ENCODE measurements around the gene CD8B.
"Not testable (repeated sequence)": the region's sequence is repeated elsewhere in the genome, so short reads cannot be mapped to it uniquely, and the experiment has no call there.

CD8B gene

GRCh38 chr2:86861628-86862379 is at the start of gene CD8B:
Gene CD8B, minus strand, starts transcription at chr2:86861886. Its CDS starts 21 bp downstream, at chr2:86861865.
- DNase-seq (ENCODE audit: low spot score), result peak; percentile 52

DNA sequence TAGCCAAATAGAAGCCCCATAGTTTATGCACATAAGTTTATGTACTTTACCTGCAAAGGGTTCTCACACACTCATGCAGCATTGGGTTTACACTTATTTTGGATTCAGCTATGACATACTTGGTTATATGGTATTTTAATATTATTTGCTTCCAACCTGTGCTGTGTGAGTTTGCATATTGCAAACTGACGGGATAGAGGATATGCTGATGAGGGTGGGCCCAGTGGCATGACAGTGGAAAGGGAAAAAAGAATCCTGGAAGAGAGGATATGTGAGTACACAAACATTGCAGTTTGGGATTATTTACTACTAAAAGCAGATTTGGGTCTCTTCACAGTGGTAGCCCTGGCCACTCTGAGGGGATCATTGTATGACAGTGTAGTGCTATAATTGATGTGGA is 44.2 kb upstream of the CD8B start:
- DNase-seq (ENCODE audit: low spot score), result not testable (repeated sequence)

DNA sequence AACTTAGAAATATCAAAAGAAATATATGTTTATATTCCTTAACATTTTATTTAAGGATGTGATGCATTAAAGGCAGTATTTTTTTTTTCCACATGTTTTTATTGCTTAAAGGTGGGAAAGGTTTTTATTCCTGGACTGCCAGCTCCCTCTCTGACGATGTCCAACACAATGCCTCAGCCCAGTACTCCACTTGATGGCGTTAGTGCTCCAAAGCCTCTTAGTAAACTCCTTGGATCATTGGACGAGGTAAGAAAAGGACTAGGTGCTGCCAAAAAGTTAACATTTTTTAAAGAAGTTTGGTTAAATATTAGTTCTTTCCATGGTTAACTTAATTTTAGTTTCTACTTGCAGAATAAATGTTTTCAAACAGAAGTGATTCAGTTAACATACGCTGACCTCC is 39.0 kb upstream of the CD8B start:
- DNase-seq (ENCODE audit: low spot score), result not testable (repeated sequence)

DNA sequence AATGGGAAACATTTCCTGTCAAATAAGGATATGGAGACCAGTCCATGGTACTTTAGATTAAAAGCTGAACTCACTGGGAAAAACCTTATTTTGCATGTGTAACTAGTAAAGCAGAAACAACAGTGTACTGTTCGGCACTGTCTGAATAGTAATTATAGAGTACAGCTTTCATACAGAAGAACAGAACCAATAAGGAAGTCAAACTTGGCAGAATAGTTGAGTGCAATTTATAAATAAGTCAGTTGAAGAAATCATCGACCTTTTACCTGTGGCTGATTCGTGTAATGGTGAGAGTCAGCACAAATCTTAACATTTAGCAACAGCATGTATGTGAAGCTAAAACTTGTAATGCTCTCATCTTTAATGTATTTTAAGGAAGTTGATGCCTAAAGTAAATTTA is 24.3 kb upstream of the CD8B start:
- not testable (repeated sequence) for DNase-seq (ENCODE audit: low spot score)

GRCh38 chr2:86882865-86883264 is 21.2 kb upstream of the CD8B start:
- DNase-seq (ENCODE audit: low spot score), result not testable (repeated sequence)

GRCh38 chr2:86882118-86882665 is 20.5 kb upstream of the CD8B start:
- DNase-seq (ENCODE audit: low spot score), result not testable (repeated sequence)

GRCh38 chr2:86878986-86879385 is 17.3 kb upstream of the CD8B start:
- DNase-seq (ENCODE audit: low spot score), result not testable (repeated sequence)

DNA sequence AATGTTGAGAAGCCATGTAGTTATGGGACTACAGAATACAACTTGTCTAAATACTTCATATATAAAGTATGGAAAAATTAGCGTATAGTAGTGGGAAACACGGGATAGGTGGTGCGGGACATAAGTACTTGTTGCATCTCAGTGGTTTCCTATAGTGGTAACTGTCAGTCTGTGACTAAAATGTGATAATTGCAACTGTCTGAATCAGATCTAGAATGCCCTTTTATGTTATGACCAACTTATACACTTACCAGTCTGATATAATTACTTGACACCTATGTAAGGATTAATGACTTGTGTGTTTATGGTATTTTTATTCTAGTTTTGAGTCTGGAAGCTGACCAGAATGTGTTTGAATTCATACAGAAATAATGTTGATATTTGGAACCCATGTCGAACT is 9.3 kb upstream of the CD8B start:
- DNase-seq (ENCODE audit: low spot score), result not testable (repeated sequence)

GRCh38 chr2:86868895-86869468 is 7.3 kb upstream of the CD8B start:
- DNase-seq (ENCODE audit: low spot score), result not testable (repeated sequence)

GRCh38 chr2:86862380-86862703 is 656 bp upstream of the CD8B start:
- not testable (repeated sequence) for DNase-seq (ENCODE audit: low spot score)

DNA sequence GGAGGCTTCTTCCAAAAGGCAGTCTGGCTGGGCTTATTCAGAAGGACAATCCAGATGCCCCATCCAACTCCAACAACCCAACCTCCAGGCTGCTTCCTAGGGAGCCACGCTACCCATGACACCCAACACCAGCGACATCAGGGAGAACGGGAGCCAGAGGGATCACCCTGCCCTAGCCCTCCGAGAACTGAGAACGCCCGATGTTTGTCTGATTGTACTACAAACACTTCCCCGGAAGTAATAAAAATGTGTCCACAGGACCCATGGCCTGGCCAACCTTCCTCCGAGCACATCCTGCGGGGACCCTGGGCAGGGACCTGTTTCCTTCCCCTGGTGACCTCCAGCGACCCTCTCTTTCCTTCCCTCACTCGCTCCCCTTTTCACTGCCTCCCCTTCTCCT is 511 bp downstream of the CD8B start:
- DNase-seq (ENCODE audit: low spot score), result not testable (repeated sequence)

DNA sequence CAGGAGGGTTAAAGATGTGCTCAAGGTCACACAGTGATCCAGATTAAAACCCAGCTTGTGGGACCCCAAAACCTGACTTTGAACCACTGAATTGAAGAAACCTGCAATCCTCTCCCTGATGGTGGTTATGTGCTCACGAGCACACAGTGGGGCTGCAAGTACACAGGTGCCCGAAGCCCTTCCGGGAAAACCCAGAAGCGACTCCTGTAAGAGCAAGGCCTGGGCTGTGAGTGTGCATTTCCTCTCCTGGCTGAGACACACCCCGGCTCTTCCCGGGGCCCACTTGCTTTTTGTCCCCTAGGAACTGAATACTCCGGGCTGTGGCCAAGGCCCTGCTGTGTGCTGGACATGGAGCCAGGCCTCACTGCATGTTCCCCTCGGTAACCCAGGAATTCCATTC is 1.1 kb downstream of the CD8B start:
- DNase-seq (ENCODE audit: low spot score), result not testable (repeated sequence)

DNA sequence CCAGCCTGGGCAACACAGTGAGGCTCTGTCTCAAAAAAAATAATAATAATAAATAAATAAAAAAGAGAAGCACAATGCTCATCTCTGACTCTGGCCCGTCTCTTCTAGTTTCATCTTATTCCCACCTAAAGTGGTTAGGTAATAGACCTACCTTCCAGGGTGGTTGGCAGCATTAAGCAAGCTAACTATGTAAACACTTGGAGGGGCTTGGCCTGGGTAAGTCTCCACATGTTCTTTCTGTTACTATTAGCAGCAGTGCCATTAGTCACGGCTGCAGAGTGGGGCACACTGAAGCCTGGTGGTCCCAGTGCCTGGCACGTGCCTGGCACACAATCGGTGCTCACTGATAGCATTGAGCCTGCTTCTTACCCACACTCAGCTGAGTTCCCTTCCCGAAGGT is 4.0 kb downstream of the CD8B start:
- DNase-seq (ENCODE audit: low spot score), result not testable (repeated sequence)

GRCh38 chr2:86856498-86856897 is 5.2 kb downstream of the CD8B start:
- DNase-seq (ENCODE audit: low spot score), result not testable (repeated sequence)

DNA sequence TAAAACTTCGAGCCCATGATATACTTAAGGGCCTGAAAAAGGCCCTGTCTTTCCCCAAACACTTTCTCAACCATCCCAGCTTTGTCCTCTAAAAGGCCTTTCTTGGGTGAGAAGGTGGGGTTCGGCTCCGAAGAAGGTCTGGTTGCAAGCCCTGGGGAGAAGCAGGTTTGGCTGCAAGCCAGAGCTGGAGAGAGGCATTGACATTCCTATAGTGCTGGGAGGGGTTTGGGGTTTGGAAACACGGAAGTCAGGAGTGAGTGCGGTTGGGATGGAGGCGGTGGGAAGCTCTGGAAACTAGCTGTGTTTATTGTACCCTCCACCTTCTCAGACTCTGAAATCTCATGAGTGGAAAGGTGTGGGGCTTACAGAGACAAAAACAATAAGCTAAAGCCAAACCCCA is 5.7 kb downstream of the CD8B start:
- DNase-seq (ENCODE audit: low spot score), result not testable (repeated sequence)

- not testable (repeated sequence) for DNase-seq (ENCODE audit: low spot score)
Measured at GRCh38 chr2:86851581-86851980, 10.1 kb downstream of the CD8B start.

- DNase-seq (ENCODE audit: low spot score), result not testable (repeated sequence)
Measured at GRCh38 chr2:86842607-86843234, 19.0 kb downstream of the CD8B start.

DNA sequence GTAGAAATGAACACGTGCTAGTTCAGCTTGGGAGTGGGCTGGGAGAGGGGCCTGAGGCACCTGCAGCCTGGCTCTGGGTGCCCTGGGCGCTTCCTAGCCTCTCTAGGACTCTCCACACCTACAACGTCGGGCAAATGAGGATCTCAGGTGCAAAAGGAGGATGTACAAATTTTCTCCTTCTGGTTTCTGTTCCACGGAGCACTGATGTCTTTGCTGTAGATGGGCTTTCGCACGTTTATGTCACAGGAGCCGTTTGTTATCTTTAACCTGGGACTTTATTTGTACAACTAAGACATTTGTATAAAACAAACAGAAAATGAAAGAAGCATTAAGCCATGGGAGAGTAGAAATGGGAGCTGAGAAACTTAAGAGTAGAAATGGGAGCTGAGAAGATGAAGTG is 20.4 kb downstream of the CD8B start:
- not testable (repeated sequence) for DNase-seq (ENCODE audit: low spot score)

DNA sequence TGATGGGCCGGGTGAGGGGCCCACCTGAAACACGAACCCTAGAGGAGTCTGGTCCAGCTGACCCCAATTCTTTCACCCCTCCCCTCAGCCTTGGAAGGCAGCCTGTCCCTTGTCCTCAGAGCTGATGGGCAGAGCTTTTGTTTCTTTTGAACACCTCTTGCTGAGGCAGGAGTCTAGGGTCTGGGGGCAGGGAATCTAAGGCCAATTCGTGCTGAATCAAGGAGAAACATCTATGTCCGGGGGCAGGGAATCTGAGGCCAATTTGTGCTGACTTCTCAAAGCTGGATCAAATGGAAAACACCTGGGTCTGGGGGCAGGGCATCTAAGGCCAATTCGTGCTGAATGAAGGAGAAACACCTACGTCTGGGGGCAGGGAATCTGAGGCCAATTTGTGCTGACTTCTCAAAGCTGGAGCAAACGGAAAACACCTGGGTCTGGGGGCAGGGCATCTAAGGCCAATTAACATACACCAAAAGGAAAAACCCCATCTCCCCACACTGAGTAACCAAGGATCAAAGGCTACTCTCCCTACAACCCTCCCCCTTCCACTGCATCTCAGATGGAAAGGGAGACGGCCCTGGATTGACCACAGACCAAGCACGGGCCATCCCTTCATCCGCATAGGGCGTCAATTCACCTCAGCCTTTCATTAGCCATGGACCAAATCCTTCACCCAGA is 21.7 kb downstream of the CD8B start:
- not testable (repeated sequence) for DNase-seq (ENCODE audit: low spot score)

GRCh38 chr2:86839455-86839854 is 22.2 kb downstream of the CD8B start:
- not testable (repeated sequence) for DNase-seq (ENCODE audit: low spot score)

DNA sequence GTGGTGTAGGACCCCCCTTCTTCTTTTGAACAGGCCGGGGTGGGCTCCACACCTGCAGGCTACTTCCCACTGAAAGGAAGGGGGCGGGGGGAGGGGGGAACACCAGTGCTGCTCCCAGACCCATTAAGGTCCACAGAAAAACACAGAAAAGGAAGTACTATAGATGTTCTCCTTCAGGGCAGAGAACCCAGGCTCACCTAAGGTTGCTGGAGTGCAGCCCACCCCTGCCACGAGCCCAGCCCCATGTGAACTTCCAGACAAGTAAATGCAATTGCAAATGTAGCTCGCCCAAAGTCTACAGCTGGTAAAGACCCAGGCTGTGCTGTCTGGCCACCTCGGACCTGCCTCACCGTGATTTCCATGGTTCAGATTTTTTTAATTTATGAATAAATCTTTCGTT is 24.0 kb downstream of the CD8B start:
- not testable (repeated sequence) for DNase-seq (ENCODE audit: low spot score)
